ENCODE measurements around the gene EFCAB10. TPM values are rescaled to one million over a fixed set of nuclear protein-coding genes. Genes with fewer than 3 reads are reported as not detected.

The EFCAB10 gene
- 2.3 and 2.9 TPM in 2 replicates for polyA plus RNA-seq (2011; rRNA removed)
- 0.61 and 0.82 TPM in 2 replicates for polyA plus RNA-seq (2012; cell fraction: cytosol; rRNA removed)
- polyA plus RNA-seq (2012; cell fraction: nucleus; rRNA removed): 0.14 and 0.34 TPM in 2 replicates
- 4.2 to 5.0 TPM (median 4.2 TPM) in 3 replicates for polyA plus RNA-seq (2017; fragmentation: RNase III; extraction: RNeasy Plus Mini Kit Qiagen cat#74134 plus additional on column Dnase treatment)
- polyA minus RNA-seq (2011; rRNA and poly(A)+ RNA removed): 0.99 and 1.0 TPM in 2 replicates

GRCh38 chr7:105581066-105581811 lies at the start of gene EFCAB10:
TSS of gene EFCAB10 (minus strand) at chr7:105581493. CDS start at chr7:105581463, 30 bp downstream.
- 10% methylated on average over 22 of the region's 36 CpGs for WGBS (ENCODE audit: missing lambda C conversion rate)
- ATAC-seq (peak; percentile 96), FAIRE-seq (no peak), DNase-seq (ENCODE audit: low read depth in 1 of 2, low spot score in 1 of 2) (peak; percentile 88 to 89)
- peak; percentile 45 to 50; a peak in 3 of 4 replicates for TF ChIP-seq CEBPB (IDR thresholded peaks at IDR 0.05)
- no peak for TF ChIP-seq JUNB (IDR thresholded peaks at IDR 0.05)
- TF ChIP-seq REST (IDR thresholded peaks at IDR 0.05): no peak
- TF ChIP-seq BHLHE40 (IDR thresholded peaks at IDR 0.05; ENCODE audit: low read depth, low read length): peak; percentile 36; the same call in 1 of the 2 replicates
- TF ChIP-seq CTCF (IDR thresholded peaks at IDR 0.05): peak; percentile 14; the same call in 2 of the 3 replicates
- TF ChIP-seq MAX (IDR thresholded peaks at IDR 0.05): peak; percentile 64
- no peak for TF ChIP-seq FOSL2 (IDR thresholded peaks at IDR 0.05)
- no peak for TF ChIP-seq FOSL2 (CRISPR knock-in tag; IDR thresholded peaks at IDR 0.05)
- TF ChIP-seq NPAS2 (CRISPR knock-in tag; IDR thresholded peaks at IDR 0.05; ENCODE audit: borderline replicate concordance): no peak
- 0 out of 2 replicates have a peak, but pooled peaks have one; percentile 57 for TF ChIP-seq HOXB5 (CRISPR knock-in tag; IDR thresholded peaks at IDR 0.05)
- peak; percentile 96 for TF ChIP-seq USF2 (IDR thresholded peaks at IDR 0.05)
- 0 out of 5 replicates have a peak, but pooled peaks of 1 of the 2 experiments have one; percentile 22 for TF ChIP-seq JUN (IDR thresholded peaks at IDR 0.05)
- no peaks in the 10 kb centered on the region for H3K9me3 ChIP-seq
- peaks cover 7% of the 10 kb centered on the region; the same call in 2 of the 3 replicates for H3K4me1 ChIP-seq
- peak within 1 kb of the TSS; percentile 84 for H3K4me2 ChIP-seq
- peak within 1 kb of the TSS; percentile 81 to 86 for H3K27ac ChIP-seq
- POLR2A ChIA-PET: interaction anchor here (0.7 to 1.5 kb wide), 4 partner anchors 8 to 489 kb away, joined by 3 to 6 read pairs (median 3); partner anchors contain the start of gene RINT1
- CTCF ChIA-PET: interaction anchor here (0.6 to 1.2 kb wide), 8 partner anchors 9 to 519 kb away, joined by 3 to 5 read pairs (median 3); no protein-coding TSS in a partner anchor
- peak within 1 kb of the TSS; percentile 53 for H3K4me3 ChIP-seq

- TF ChIP-seq HDAC2 (IDR thresholded peaks at IDR 0.05): no peak
- TF ChIP-seq EP300 (IDR thresholded peaks at IDR 0.05): no peak
- TF ChIP-seq ESRRA (IDR thresholded peaks at IDR 0.05; ENCODE audit: borderline replicate concordance, low read length): no peak
- no peak for TF ChIP-seq POLR2AphosphoS2 (conservative IDR thresholded peaks at IDR 0.05; ENCODE audit: low read length)
- TF ChIP-seq EHMT2 (IDR thresholded peaks at IDR 0.05; ENCODE audit: low read depth): no peak
- peaks cover 7% of the 10 kb centered on the region; the same call in 1 of the 3 replicates for H3K9me3 ChIP-seq
- 61% methylated on average over 2 of the region's 2 CpGs for WGBS (ENCODE audit: missing lambda C conversion rate)
- H3K4me1 ChIP-seq: no peaks in the 10 kb centered on the region
- ATAC-seq: no peak
- POLR2A ChIA-PET: no interaction called here
- H3K27ac ChIP-seq: no peak overlapping the region
- H3K4me3 ChIP-seq: no peak overlapping the region
- H3K4me2 ChIP-seq: no peak overlapping the region
- no peak for FAIRE-seq
- DNase-seq (ENCODE audit: low read depth in 1 of 2, low spot score in 1 of 2): no peak
- CTCF ChIA-PET: no interaction called here
Measured at GRCh38 chr7:105625986-105626385, 44.7 kb upstream of the EFCAB10 start.

Data from A549 (cell line).